ENCODE results near the gene KCNAB1.
A peak's percentile ranks its signal among the peaks of the same experiment; 100 is the strongest.

The KCNAB1 gene

GRCh38 chr3:156483961-156484787, 363.8 kb downstream of the KCNAB1 start:
- peak; percentile 62 for TF ChIP-seq ISL1 (CRISPR knock-in tag; IDR thresholded peaks at IDR 0.05)
- TF ChIP-seq ZNF565 (CRISPR knock-in tag; conservative IDR thresholded peaks at IDR 0.05; ENCODE audit: low read depth) = no peak
- TF ChIP-seq, protein P1, sequence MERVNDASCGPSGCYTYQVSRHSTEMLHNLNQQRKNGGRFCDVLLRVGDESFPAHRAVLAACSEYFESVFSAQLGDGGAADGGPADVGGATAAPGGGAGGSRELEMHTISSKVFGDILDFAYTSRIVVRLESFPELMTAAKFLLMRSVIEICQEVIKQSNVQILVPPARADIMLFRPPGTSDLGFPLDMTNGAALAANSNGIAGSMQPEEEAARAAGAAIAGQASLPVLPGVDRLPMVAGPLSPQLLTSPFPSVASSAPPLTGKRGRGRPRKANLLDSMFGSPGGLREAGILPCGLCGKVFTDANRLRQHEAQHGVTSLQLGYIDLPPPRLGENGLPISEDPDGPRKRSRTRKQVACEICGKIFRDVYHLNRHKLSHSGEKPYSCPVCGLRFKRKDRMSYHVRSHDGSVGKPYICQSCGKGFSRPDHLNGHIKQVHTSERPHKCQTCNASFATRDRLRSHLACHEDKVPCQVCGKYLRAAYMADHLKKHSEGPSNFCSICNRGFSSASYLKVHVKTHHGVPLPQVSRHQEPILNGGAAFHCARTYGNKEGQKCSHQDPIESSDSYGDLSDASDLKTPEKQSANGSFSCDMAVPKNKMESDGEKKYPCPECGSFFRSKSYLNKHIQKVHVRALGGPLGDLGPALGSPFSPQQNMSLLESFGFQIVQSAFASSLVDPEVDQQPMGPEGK (CRISPR knock-in tag; IDR thresholded peaks at IDR 0.05; ENCODE audit: borderline replicate concordance) = peak; percentile 81
- TF ChIP-seq TOX (CRISPR knock-in tag; IDR thresholded peaks at IDR 0.05; ENCODE audit: borderline replicate concordance) = peak; percentile 79; the same call in 1 of the 2 replicates
- TF ChIP-seq ZC3H10 (CRISPR knock-in tag; IDR thresholded peaks at IDR 0.05) = peak; percentile 44; the same call in 1 of the 2 replicates
- peak; percentile 80 for ATAC-seq

DNA sequence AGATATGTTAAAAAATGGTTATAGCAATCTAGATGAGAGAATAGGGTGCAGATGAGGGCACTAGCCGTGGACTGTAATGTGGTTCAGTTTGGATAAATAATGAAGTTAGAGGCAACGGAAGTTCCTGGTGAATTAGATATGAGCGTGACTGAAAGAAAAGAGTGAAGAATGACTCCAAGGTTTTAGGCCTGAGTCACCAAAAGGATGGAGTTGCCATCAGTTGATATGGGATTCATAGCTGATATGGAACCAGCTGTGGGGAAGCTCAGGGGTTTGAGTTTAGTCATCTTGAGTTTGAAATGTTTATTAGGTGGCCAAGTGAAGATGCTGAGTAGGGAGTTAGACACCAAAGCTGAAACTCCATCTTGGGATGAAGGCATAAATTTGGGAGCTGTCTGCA, 368.4 kb downstream of the KCNAB1 start:
- no peak for ATAC-seq
- TF ChIP-seq ZNF565 (CRISPR knock-in tag; conservative IDR thresholded peaks at IDR 0.05; ENCODE audit: low read depth) (no peak), CSRNP3 (CRISPR knock-in tag; IDR thresholded peaks at IDR 0.05) (no peak), RARB (CRISPR knock-in tag; IDR thresholded peaks at IDR 0.05) (no peak)
- TF ChIP-seq, protein P1 (CRISPR knock-in tag; IDR thresholded peaks at IDR 0.05; ENCODE audit: borderline replicate concordance) = no peak

DNA sequence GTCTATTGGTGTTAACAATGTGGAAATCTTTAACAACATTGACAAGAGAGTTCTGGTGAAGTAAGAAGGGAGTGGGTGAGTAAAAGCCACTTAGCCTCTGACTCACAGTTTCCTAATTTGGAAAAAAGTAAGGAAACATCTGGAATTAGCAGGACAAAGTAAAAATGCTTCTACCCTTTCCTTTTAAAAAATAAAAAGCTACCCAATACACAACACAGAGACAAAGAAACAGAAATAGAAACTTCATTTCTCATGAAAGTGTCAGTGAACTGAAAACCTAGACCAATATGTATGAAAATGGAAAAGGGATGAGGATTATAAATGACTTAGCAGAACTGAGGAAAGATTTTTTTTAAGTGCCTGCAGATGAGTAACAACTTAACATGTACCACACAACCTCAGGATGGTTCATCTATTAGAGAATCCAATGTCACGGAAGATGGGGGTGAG, 369.1 kb downstream of the KCNAB1 start:
- TF ChIP-seq POU6F1 (CRISPR knock-in tag; IDR thresholded peaks at IDR 0.05; ENCODE audit: borderline replicate concordance, low read depth) (no peak), ZNF8 (CRISPR knock-in tag; IDR thresholded peaks at IDR 0.05) (no peak), CSDC2 (CRISPR knock-in tag; IDR thresholded peaks at IDR 0.05) (no peak), ZNF565 (CRISPR knock-in tag; conservative IDR thresholded peaks at IDR 0.05; ENCODE audit: low read depth) (no peak)
- TF ChIP-seq, protein P2, sequence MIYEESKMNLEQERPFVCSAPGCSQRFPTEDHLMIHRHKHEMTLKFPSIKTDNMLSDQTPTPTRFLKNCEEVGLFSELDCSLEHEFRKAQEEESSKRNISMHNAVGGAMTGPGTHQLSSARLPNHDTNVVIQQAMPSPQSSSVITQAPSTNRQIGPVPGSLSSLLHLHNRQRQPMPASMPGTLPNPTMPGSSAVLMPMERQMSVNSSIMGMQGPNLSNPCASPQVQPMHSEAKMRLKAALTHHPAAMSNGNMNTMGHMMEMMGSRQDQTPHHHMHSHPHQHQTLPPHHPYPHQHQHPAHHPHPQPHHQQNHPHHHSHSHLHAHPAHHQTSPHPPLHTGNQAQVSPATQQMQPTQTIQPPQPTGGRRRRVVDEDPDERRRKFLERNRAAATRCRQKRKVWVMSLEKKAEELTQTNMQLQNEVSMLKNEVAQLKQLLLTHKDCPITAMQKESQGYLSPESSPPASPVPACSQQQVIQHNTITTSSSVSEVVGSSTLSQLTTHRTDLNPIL (CRISPR knock-in tag; IDR thresholded peaks at IDR 0.05; ENCODE audit: low read depth) = no peak
- ATAC-seq = peak; percentile 37

- no peak for ATAC-seq
- TF ChIP-seq ZFP30 (CRISPR knock-in tag; IDR thresholded peaks at IDR 0.05) (no peak), CSRNP3 (CRISPR knock-in tag; IDR thresholded peaks at IDR 0.05) (no peak), RARB (CRISPR knock-in tag; IDR thresholded peaks at IDR 0.05) (no peak), ARNTL (CRISPR knock-in tag; IDR thresholded peaks at IDR 0.05; ENCODE audit: borderline replicate concordance, low read depth) (no peak), PPARA (CRISPR knock-in tag; IDR thresholded peaks at IDR 0.05; ENCODE audit: borderline replicate concordance) (no peak), GLIS3 (CRISPR knock-in tag; IDR thresholded peaks at IDR 0.05) (no peak), TOX (CRISPR knock-in tag; IDR thresholded peaks at IDR 0.05; ENCODE audit: borderline replicate concordance) (no peak), TCF4 (CRISPR knock-in tag; IDR thresholded peaks at IDR 0.05; ENCODE audit: borderline replicate concordance) (no peak), ZNF70 (CRISPR knock-in tag; IDR thresholded peaks at IDR 0.05) (no peak), BACH2 (CRISPR knock-in tag; IDR thresholded peaks at IDR 0.05; ENCODE audit: borderline replicate concordance) (no peak), ZNF565 (CRISPR knock-in tag; conservative IDR thresholded peaks at IDR 0.05; ENCODE audit: low read depth) (no peak), POU6F1 (CRISPR knock-in tag; IDR thresholded peaks at IDR 0.05; ENCODE audit: borderline replicate concordance, low read depth) (no peak)
- TF ChIP-seq, protein P1 (CRISPR knock-in tag; IDR thresholded peaks at IDR 0.05; ENCODE audit: borderline replicate concordance) = no peak
Observed at GRCh38 chr3:156491192-156491591, 370.8 kb downstream of the KCNAB1 start.
